HEK293 (cell line): Measurements from ENCODE around the gene GSTT2B.
"Not testable (repeated sequence)": the region's sequence is repeated elsewhere in the genome, so short reads cannot be mapped to it uniquely, and the experiment has no call there.

ENCODE experiments used
- CTCF ChIP-seq: fragments of 450-650 bp; formaldehyde crosslinking; IDR thresholded peaks from 2 replicates; pipeline ENCODE4 v1.5.1; 2016; ENCODE audit warnings: missing biosample characterization, missing genetic modification characterization
- PRDM1 ChIP-seq: fragments of 450-650 bp; formaldehyde crosslinking; IDR thresholded peaks from 2 replicates; pipeline ENCODE4; 2016; ENCODE audit warnings: missing biosample characterization, missing genetic modification characterization
- SP2 ChIP-seq: fragments of 450-650 bp; formaldehyde crosslinking; IDR thresholded peaks from 2 replicates; pipeline ENCODE4 v1.5.1; 2016; ENCODE audit warnings: missing biosample characterization, missing genetic modification characterization
- TCF7L2 ChIP-seq: IDR thresholded peaks from 2 replicates; pipeline ENCODE4 v1.6.1; 2011; ENCODE audit warnings: low read depth, mild to moderate bottlenecking, inconsistent platforms, low read length, moderate library complexity, borderline replicate concordance
- ZNF10 ChIP-seq: fragments of 450-650 bp; formaldehyde crosslinking; IDR thresholded peaks from 2 replicates; pipeline ENCODE4 v1.5.1; 2017; ENCODE audit warnings: missing biosample characterization, missing genetic modification characterization
- ZNF184 ChIP-seq: fragments of 450-650 bp; IDR thresholded peaks from 2 replicates; pipeline ENCODE4 v1.5.1; 2018; ENCODE audit warnings: missing biosample characterization, mild to moderate bottlenecking, missing genetic modification characterization
- ZNF280C ChIP-seq: fragments of 450-650 bp; formaldehyde crosslinking; IDR thresholded peaks from 2 replicates; pipeline ENCODE4 v1.5.1; 2016; ENCODE audit warnings: missing biosample characterization, missing genetic modification characterization
- ZNF302 ChIP-seq: fragments of 450-650 bp; formaldehyde crosslinking; IDR thresholded peaks from 2 replicates; pipeline ENCODE4 v1.5.1; 2016; ENCODE audit warnings: missing biosample characterization, missing genetic modification characterization, low read depth
- ZNF416 ChIP-seq: fragments of 450-650 bp; formaldehyde crosslinking; IDR thresholded peaks from 2 replicates; pipeline ENCODE4 v1.5.1; 2016; ENCODE audit warnings: missing biosample characterization, missing genetic modification characterization
- ZNF670 ChIP-seq: fragments of 450-650 bp; formaldehyde crosslinking; IDR thresholded peaks from 2 replicates; pipeline ENCODE4 v1.5.1; 2016; ENCODE audit warnings: missing biosample characterization, missing genetic modification characterization, low read depth

DNA sequence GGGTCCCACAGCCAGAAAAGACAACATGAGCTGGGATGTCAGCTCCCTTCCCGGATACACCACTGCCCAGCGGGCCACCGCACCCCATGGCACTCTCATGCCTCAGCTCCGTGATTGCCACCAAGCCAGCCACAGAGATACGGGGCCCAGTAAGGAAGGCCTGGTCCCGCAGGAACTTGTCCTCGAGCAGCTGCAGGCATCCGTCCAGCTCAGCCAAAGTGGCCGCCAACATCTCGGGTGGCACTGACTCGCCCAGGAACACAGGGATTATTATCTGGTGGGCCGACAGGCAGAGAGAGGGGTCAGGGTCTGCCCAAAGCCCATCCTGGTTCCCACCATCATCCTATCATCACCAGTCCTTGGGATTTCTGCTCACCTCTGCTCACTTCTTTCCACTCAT, 16.3 kb upstream of the GSTT2B start:
- TF ChIP-seq SP2 (tag by site-specific recombination); ZNF416 (tag by site-specific recombination); CTCF (tag by site-specific recombination); ZNF302; ZNF280C (tag by site-specific recombination); TCF7L2; PRDM1; ZNF10; ZNF670; ZNF184: not testable (repeated sequence)
